Activated CD4-positive, alpha-beta T cell treated with anti-CD3 and anti-CD28 coated beads, Interleukin-2, amount 10 ng/mL, durations not matched to agents 7 days and 5 days (primary cell): Measurements from ENCODE around the gene PRKAR1B. TPM values are rescaled to one million over a fixed set of nuclear protein-coding genes. Genes with fewer than 3 reads are reported as not detected.

Source experiments
- CTCF ChIA-PET: fragments of 350-600 bp; sonication (Branson Sonifier 250); formaldehyde crosslinking; loops from one replicate; lab custom pipeline; 2021; ENCODE audit warnings: antibody characterized with exemption; lab: Charles Lee
- POLR2A ChIA-PET: fragments of 350-600 bp; sonication (Branson Sonifier 250); formaldehyde crosslinking; loops from one replicate; lab custom pipeline; 2021; ENCODE audit warnings: antibody characterized with exemption; lab: Charles Lee
- DNase-seq: peaks from one replicate; pipeline ENCODE4 v3.0.0-alpha.2; 2020
- H3K27ac Mint-ChIP-seq: one replicate; pipeline ENCODE4 v1.8.0; 2021; ENCODE audit warnings: mild to moderate bottlenecking, moderate library complexity, mixed read lengths
- H3K27me3 Mint-ChIP-seq: one replicate; pipeline ENCODE4 v1.8.0; 2021; ENCODE audit warnings: mixed read lengths
- H3K36me3 Mint-ChIP-seq: one replicate; pipeline ENCODE4 v1.8.0; 2021; ENCODE audit warnings: low read depth, mixed read lengths
- H3K4me1 Mint-ChIP-seq: one replicate; pipeline ENCODE4 v1.8.0; 2021; ENCODE audit warnings: mixed read lengths
- H3K4me3 Mint-ChIP-seq: one replicate; pipeline ENCODE4 v1.8.0; 2021; ENCODE audit warnings: mild to moderate bottlenecking, moderate library complexity, mixed read lengths
- H3K9me3 Mint-ChIP-seq: one replicate; pipeline ENCODE4 v1.8.0; 2021; ENCODE audit warnings: mixed read lengths
- total RNA-seq, 2 experiments: library from RNA; stranded (reverse); gene quantifications; one replicate each; pipeline ENCODE4 v1.2.3, GENCODE V29; 2021

PRKAR1B gene
- total RNA-seq, 2 experiments from 2014 or later = 29.8 to 32.5 TPM

- H3K27ac Mint-ChIP-seq = no peak overlapping the region
- peaks cover 2% of the 10 kb centered on the region for H3K4me1 Mint-ChIP-seq
- no peaks in the 10 kb centered on the region for H3K9me3 Mint-ChIP-seq
- no peaks in the 10 kb centered on the region for H3K36me3 Mint-ChIP-seq
- DNase-seq = no peak
- CTCF ChIA-PET = no interaction called here
- POLR2A ChIA-PET = no interaction called here
- H3K4me3 Mint-ChIP-seq = no peak overlapping the region
- peaks cover 38% of the 10 kb centered on the region for H3K27me3 Mint-ChIP-seq
Measured at GRCh38 chr7:523347-524336, 203.4 kb downstream of the PRKAR1B start.

DNA sequence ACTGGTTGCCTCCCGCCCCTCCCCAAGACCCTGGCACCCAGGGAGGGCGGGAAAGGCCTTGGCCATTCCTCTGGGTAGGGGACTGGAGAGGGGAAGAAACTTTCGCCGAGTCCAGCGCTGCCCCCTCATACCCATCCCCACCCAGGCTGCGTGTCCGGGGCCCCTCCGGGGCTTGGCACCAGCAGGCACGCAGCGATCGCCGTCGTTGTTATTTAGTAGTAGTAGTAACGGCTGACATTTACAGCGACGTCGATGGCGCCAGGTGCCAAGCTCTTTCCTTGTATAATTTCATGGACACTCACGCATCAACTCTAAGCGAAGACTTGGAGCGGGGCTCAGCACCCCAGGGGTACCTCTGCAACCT, 204.1 kb downstream of the PRKAR1B start:
- H3K4me1 Mint-ChIP-seq = peaks cover 5% of the 10 kb centered on the region
- no peaks in the 10 kb centered on the region for H3K36me3 Mint-ChIP-seq
- ChIA-PET CTCF (no interaction called here), POLR2A (no interaction called here)
- H3K27me3 Mint-ChIP-seq = peaks cover 42% of the 10 kb centered on the region
- H3K4me3 Mint-ChIP-seq = no peak overlapping the region
- no peak overlapping the region for H3K27ac Mint-ChIP-seq
- DNase-seq = no peak
- no peaks in the 10 kb centered on the region for H3K9me3 Mint-ChIP-seq

- no peaks in the 10 kb centered on the region for H3K9me3 Mint-ChIP-seq
- H3K4me1 Mint-ChIP-seq = peaks cover 9% of the 10 kb centered on the region
- peaks cover 46% of the 10 kb centered on the region for H3K27me3 Mint-ChIP-seq
- POLR2A ChIA-PET = no interaction called here
- no peak overlapping the region for H3K27ac Mint-ChIP-seq
- H3K4me3 Mint-ChIP-seq = no peak overlapping the region
- no peaks in the 10 kb centered on the region for H3K36me3 Mint-ChIP-seq
- CTCF ChIA-PET = no interaction called here
- DNase-seq = peak; percentile 21
Measured at GRCh38 chr7:522071-522950, 204.8 kb downstream of the PRKAR1B start.

- peak overlapping the region; percentile 31 for H3K27ac Mint-ChIP-seq
- POLR2A ChIA-PET = no interaction called here
- H3K27me3 Mint-ChIP-seq = peaks cover 46% of the 10 kb centered on the region
- DNase-seq = no peak
- no peaks in the 10 kb centered on the region for H3K9me3 Mint-ChIP-seq
- CTCF ChIA-PET = interaction anchor here (1.6 kb wide), 1 partner anchor 252 kb away, joined by 3 read pairs; no protein-coding TSS in a partner anchor
- no peaks in the 10 kb centered on the region for H3K36me3 Mint-ChIP-seq
- peaks cover 9% of the 10 kb centered on the region for H3K4me1 Mint-ChIP-seq
- no peak overlapping the region for H3K4me3 Mint-ChIP-seq
Measured at GRCh38 chr7:521221-522070, 205.6 kb downstream of the PRKAR1B start.

GRCh38 chr7:520503-521161, 206.4 kb downstream of the PRKAR1B start:
- Mint-ChIP-seq H3K36me3 (no peaks in the 10 kb centered on the region), H3K27ac (no peak overlapping the region), H3K4me1 (peaks cover 9% of the 10 kb centered on the region), H3K9me3 (no peaks in the 10 kb centered on the region), H3K27me3 (peaks cover 52% of the 10 kb centered on the region), H3K4me3 (no peak overlapping the region)
- ChIA-PET CTCF (interaction anchor here (0.8 to 1.6 kb wide), 3 partner anchors 12 to 253 kb away, joined by 3 read pairs; no protein-coding TSS in a partner anchor), POLR2A (no interaction called here)
- DNase-seq = no peak

GRCh38 chr7:519484-520390, 207.3 kb downstream of the PRKAR1B start, which contains the start of gene PDGFA:
TSS of gene PDGFA (minus strand) at chr7:519846. CDS start at chr7:519001, 845 bp downstream.
- ChIA-PET CTCF (interaction anchor here (0.8 to 1.6 kb wide), 3 partner anchors 11 to 254 kb away, joined by 3 read pairs; no protein-coding TSS in a partner anchor), POLR2A (no interaction called here)
- Mint-ChIP-seq H3K9me3 (no peaks in the 10 kb centered on the region), H3K36me3 (no peaks in the 10 kb centered on the region), H3K27ac (no peak within 1 kb of the TSS), H3K4me3 (peak within 1 kb of the TSS; percentile 59), H3K27me3 (peaks cover 53% of the 10 kb centered on the region), H3K4me1 (peaks cover 9% of the 10 kb centered on the region)
- DNase-seq = peak; percentile 13

- peak; percentile 36 for DNase-seq
- POLR2A ChIA-PET = no interaction called here
- Mint-ChIP-seq H3K4me1 (peaks cover 9% of the 10 kb centered on the region), H3K27ac (no peak overlapping the region), H3K27me3 (peaks cover 48% of the 10 kb centered on the region), H3K9me3 (no peaks in the 10 kb centered on the region), H3K4me3 (peak overlapping the region; percentile 59), H3K36me3 (no peaks in the 10 kb centered on the region)
- CTCF ChIA-PET = no interaction called here
Measured at GRCh38 chr7:518630-519483, 208.2 kb downstream of the PRKAR1B start.

DNA sequence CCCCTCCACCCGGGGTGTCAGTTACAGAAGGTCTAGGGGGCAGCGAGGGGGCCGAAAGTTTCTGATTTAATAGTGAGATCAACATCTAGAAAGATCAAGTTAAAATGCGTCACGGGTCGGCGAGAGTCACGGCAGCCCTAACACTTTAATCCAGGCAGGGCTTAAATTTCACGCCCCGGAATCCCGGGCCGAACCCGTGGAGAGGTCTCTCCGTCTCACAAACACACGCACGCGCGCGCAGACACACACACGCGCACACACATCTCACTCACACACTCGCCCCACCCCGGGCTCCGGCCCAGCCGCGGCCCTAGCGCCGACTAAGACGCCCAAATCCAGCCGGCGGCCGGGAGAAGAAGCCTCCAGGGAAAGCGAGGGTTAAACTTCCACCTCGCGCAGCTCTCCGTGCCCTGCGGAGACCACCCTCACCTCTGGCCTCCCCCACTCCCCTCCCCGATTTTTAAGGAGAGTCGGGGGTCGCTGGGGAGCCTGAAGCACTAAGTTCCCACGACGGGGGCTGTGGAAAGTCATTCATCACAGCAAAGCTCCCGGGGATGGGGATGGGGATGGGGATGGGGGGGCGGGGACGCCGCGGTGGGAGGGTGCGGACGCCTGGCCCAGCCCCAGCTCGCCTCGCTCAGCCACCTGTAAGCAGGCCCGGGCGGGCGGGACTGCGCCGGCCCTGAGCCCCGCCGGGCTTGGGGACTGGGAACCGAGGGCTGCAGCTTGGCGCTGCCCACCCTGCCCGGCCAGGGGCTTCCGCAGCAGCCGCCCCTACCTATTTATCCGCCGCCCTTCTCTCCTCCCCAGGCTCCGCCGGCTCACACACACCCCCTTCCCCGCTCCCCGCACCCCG, 209.1 kb downstream of the PRKAR1B start:
- peaks cover 39% of the 10 kb centered on the region for H3K27me3 Mint-ChIP-seq
- H3K27ac Mint-ChIP-seq = no peak overlapping the region
- peak; percentile 10 for DNase-seq
- no peaks in the 10 kb centered on the region for H3K9me3 Mint-ChIP-seq
- no peaks in the 10 kb centered on the region for H3K36me3 Mint-ChIP-seq
- H3K4me3 Mint-ChIP-seq = peak overlapping the region; percentile 59
- peaks cover 9% of the 10 kb centered on the region for H3K4me1 Mint-ChIP-seq
- CTCF ChIA-PET = no interaction called here
- POLR2A ChIA-PET = no interaction called here

- no peaks in the 10 kb centered on the region for H3K36me3 Mint-ChIP-seq
- no peak overlapping the region for H3K4me3 Mint-ChIP-seq
- peaks cover 35% of the 10 kb centered on the region for H3K27me3 Mint-ChIP-seq
- ChIA-PET POLR2A (no interaction called here), CTCF (no interaction called here)
- H3K27ac Mint-ChIP-seq = no peak overlapping the region
- peaks cover 9% of the 10 kb centered on the region for H3K4me1 Mint-ChIP-seq
- DNase-seq = no peak
- H3K9me3 Mint-ChIP-seq = no peaks in the 10 kb centered on the region
Measured at GRCh38 chr7:516606-517456, 210.2 kb downstream of the PRKAR1B start.
